ENCODE measurements around the gene AGPAT2.
A peak's percentile ranks its signal among the peaks of the same experiment; 100 is the strongest.

AGPAT2 gene

GRCh38 chr9:136686794-136687711 is at the start of gene AGPAT2:
AGPAT2 (minus strand) TSS chr9:136687457; CDS start chr9:136687357, 100 bp downstream.
- no peak for DNase-seq (ENCODE audit: low read depth)

DNA sequence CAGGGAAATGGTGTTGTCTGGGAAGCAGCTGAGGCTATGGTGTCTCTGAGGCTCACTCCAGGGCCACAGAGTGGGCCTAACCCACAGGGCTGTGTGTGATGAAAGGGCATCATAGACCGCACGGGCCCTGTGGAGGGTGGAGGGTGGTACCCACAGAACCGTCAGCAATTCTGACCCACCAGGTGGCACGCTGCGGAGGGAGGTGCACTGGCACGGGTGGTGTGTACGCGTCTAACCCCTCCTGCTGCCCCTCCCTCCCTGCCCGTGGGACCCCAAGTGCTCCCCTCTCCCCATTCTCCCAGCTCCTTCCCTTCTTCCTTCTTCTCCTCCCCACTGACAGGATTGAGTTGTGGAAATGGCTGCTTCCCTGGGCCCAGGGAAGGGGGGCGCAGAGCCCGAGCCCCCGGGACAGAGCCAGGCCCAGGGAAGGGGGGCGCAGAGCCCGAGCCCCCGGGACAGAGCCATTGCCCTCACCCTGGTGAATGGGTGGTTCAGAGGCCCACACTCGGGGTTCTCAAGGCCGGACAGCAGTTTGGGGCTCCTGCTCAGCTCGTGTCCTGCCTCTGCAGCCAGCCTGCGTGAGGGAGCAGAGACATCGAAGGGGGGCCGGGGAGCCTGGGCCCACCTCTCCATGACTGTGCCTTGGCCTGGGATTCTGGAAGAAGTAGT is 48.7 kb upstream of the AGPAT2 start:
- no peak for DNase-seq (ENCODE audit: low read depth)

- DNase-seq (ENCODE audit: low read depth): no peak
Measured at GRCh38 chr9:136734837-136735496, 47.7 kb upstream of the AGPAT2 start.

GRCh38 chr9:136733611-136734010 is 46.4 kb upstream of the AGPAT2 start:
- no peak for DNase-seq (ENCODE audit: low read depth)

GRCh38 chr9:136732444-136733178 is 45.4 kb upstream of the AGPAT2 start:
- DNase-seq (ENCODE audit: low read depth): no peak

GRCh38 chr9:136729926-136730325 is 42.7 kb upstream of the AGPAT2 start:
- DNase-seq (ENCODE audit: low read depth): no peak

GRCh38 chr9:136729144-136729543 is 41.9 kb upstream of the AGPAT2 start:
- no peak for DNase-seq (ENCODE audit: low read depth)

- DNase-seq (ENCODE audit: low read depth): no peak
Measured at GRCh38 chr9:136728548-136729123, 41.4 kb upstream of the AGPAT2 start.

DNA sequence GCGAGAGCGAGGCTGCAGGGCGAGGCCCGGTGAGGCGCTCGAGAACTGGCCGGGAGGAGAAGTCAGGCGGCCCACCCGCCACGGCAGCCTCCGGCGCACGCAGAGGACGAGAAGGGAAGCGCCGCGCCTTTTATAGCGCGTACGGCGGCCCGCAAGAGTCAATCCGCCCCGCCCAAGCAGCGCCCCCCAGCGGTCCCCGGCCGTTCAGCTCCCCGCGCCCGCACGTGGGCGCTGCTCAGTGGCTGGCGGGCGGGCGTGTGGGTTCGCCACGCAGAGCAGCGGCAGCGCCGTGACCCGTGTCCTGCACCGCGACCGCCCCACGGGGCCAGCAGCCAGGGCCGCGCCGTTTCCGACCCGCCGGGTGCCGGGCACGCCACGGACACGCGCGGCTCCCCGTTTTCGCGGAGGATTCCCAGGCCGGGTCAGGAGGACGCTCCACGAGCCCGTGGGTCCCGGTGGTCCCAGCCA is 40.9 kb upstream of the AGPAT2 start:
- peak; percentile 30 for DNase-seq (ENCODE audit: low read depth)

- DNase-seq (ENCODE audit: low read depth): no peak
Measured at GRCh38 chr9:136726631-136727191, 39.5 kb upstream of the AGPAT2 start.

DNA sequence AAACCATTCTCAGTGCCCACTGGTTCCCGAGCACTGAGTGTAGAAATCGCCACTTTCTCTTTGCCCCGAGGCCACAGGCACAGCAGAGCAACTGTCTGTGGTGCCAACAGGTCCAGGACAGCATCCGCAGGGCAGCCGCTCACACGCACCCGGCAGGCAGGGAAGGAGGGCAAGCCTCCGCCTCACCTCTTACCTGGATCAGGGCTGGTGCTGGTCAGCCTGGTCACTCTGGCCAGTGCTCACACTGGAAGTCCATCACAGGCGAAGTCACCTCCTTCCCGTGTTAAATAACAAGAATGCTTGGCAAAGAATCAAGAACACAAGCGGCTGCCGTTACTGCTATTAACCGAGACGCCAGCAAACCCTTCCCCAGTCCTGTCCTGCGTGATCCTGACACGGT is 38.9 kb upstream of the AGPAT2 start:
- no peak for DNase-seq (ENCODE audit: low read depth)

- DNase-seq (ENCODE audit: low read depth): no peak
Measured at GRCh38 chr9:136725612-136726011, 38.4 kb upstream of the AGPAT2 start.

- no peak for DNase-seq (ENCODE audit: low read depth)
Measured at GRCh38 chr9:136724772-136725171, 37.5 kb upstream of the AGPAT2 start.

GRCh38 chr9:136723989-136724388 is 36.7 kb upstream of the AGPAT2 start:
- DNase-seq (ENCODE audit: low read depth): no peak

DNA sequence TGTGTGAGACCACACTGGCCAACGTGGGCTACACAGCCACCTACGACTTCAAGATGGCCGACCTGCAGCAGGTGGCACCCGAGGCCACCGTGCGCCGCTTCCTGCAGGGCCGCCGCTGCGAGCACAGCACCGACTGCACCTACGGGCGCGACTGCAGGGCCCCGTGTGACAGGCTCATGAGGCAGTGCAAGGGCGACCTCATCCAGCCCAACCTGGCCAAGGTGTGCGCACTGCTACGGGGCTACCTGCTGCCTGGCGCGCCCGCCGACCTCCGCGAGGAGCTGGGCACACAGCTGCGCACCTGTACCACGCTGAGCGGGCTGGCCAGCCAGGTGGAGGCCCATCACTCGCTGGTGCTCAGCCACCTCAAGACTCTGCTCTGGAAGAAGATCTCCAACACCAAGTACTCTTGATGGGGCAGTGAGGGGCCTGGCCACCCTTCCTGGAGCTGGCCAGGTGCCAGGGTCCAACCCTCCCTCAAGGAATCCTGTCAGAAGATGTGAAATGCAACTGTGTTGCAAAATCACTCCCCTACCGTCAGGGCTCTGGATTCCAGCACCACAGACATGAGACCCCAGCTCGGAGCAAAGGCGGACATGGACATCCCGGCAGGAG is 36.2 kb upstream of the AGPAT2 start:
- DNase-seq (ENCODE audit: low read depth): no peak

GRCh38 chr9:136722969-136723356 is 35.7 kb upstream of the AGPAT2 start:
- DNase-seq (ENCODE audit: low read depth): no peak

DNA sequence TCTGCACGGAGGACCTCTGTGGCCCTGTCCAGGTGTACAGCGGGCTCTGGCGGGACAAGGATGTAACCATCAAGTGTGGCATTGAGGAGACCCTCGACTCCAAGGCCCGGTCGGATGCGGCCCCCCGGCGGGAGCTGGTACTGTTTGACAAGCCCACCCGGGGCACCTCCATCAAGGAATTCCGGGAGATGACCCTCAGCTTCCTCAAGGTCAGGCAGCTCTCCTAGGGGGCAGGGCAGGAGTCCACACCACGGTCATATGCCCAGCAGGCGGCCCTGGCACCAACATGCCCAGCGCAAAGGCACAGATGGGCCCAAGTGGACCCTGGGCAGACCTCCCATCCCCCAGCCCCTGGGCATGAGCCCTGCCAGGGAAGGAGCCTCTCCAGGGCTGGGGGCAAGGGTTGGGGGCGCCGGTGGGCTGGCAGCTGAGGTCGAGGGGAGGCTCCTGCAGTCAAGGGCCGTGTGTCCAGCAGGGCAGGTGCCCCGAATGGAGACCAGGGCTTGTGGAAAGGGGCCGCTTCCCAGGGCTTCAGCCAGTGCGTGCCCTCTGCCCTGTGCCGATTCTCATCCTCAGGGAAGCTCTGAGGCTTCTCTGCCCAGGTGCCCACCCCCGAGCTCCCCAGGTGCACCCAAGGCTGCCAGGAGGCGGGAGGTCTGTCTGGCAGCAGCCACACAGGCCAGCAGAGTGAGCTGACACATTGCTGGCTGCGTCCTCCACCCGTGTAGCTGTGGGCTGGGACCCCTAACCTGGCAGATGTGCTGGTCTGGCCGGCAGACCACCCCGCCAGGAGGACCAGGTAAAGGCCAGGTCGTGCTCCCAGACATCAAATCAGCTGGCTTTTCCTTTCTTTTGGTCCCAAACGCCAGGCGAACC is 35.1 kb upstream of the AGPAT2 start:
- no peak for DNase-seq (ENCODE audit: low read depth)

GRCh38 chr9:136721339-136722092 is 34.3 kb upstream of the AGPAT2 start:
- no peak for DNase-seq (ENCODE audit: low read depth)

DNA sequence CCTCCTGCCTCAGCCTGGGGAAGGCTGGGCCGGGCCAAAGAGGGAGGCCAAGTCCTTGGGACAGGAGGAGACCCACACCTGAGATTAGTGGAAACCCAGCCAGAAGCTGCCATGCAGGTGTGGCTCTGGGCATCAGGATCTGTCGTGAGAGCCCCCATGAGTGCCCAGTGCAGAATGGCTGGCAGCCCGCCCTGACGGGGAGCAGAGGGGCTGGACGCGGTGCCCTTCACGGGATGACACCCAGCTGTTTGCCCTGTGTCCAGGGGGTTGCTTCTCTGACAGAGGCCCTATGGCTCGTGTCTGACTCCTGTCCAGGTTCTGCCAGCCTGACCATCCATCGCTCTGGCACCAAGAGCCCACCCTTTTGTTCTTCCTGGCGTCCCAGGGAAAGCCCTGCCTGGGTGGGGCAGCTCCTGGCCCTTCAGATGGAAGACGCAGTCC is 33.7 kb upstream of the AGPAT2 start:
- no peak for DNase-seq (ENCODE audit: low read depth)
